Measurements from ENCODE around the gene NDUFB2.

Gene NDUFB2

GRCh38 chr7:140653319-140654108, 43.0 kb upstream of the NDUFB2 start:
- no peak for TF ChIP-seq POLR2AphosphoS5 (IDR thresholded peaks at IDR 0.05; ENCODE audit: low read depth, low read length)
- no peak for TF ChIP-seq SIN3A (IDR thresholded peaks at IDR 0.05; ENCODE audit: borderline replicate concordance, insufficient read depth, low read length)
- TF ChIP-seq FOXP2 (optimal IDR thresholded peaks at IDR 0.05; ENCODE audit: borderline replicate concordance, extremely low read depth, extremely low read length, insufficient read depth), result no peak
- TF ChIP-seq REST (IDR thresholded peaks at IDR 0.05; ENCODE audit: insufficient read depth in 1 of 2, low read depth in 2 of 2, low read length in 2 of 2), result no peak
- no peak for TF ChIP-seq TAF1 (IDR thresholded peaks at IDR 0.05; ENCODE audit: borderline replicate concordance, insufficient read depth, low read length)

- TF ChIP-seq FOXP2 (optimal IDR thresholded peaks at IDR 0.05; ENCODE audit: borderline replicate concordance, extremely low read depth, extremely low read length, insufficient read depth), result no peak
- no peak for TF ChIP-seq TAF1 (IDR thresholded peaks at IDR 0.05; ENCODE audit: borderline replicate concordance, insufficient read depth, low read length)
- no peak for TF ChIP-seq POLR2AphosphoS5 (IDR thresholded peaks at IDR 0.05; ENCODE audit: low read depth, low read length)
- no peak for TF ChIP-seq SIN3A (IDR thresholded peaks at IDR 0.05; ENCODE audit: borderline replicate concordance, insufficient read depth, low read length)
- TF ChIP-seq REST (IDR thresholded peaks at IDR 0.05; ENCODE audit: insufficient read depth in 1 of 2, low read depth in 2 of 2, low read length in 2 of 2), result no peak
Measured at GRCh38 chr7:140654109-140654387, 42.5 kb upstream of the NDUFB2 start.

GRCh38 chr7:140654661-140655060, 41.8 kb upstream of the NDUFB2 start:
- TF ChIP-seq TAF1 (IDR thresholded peaks at IDR 0.05; ENCODE audit: borderline replicate concordance, insufficient read depth, low read length) (no peak), POLR2AphosphoS5 (IDR thresholded peaks at IDR 0.05; ENCODE audit: low read depth, low read length) (no peak), REST (IDR thresholded peaks at IDR 0.05; ENCODE audit: insufficient read depth in 1 of 2, low read depth in 2 of 2, low read length in 2 of 2) (no peak), FOXP2 (optimal IDR thresholded peaks at IDR 0.05; ENCODE audit: borderline replicate concordance, extremely low read depth, extremely low read length, insufficient read depth) (no peak), SIN3A (IDR thresholded peaks at IDR 0.05; ENCODE audit: borderline replicate concordance, insufficient read depth, low read length) (no peak)

- TF ChIP-seq REST (IDR thresholded peaks at IDR 0.05; ENCODE audit: insufficient read depth in 1 of 2, low read depth in 2 of 2, low read length in 2 of 2) (no peak), SIN3A (IDR thresholded peaks at IDR 0.05; ENCODE audit: borderline replicate concordance, insufficient read depth, low read length) (no peak), POLR2AphosphoS5 (IDR thresholded peaks at IDR 0.05; ENCODE audit: low read depth, low read length) (no peak), TAF1 (IDR thresholded peaks at IDR 0.05; ENCODE audit: borderline replicate concordance, insufficient read depth, low read length) (no peak), FOXP2 (optimal IDR thresholded peaks at IDR 0.05; ENCODE audit: borderline replicate concordance, extremely low read depth, extremely low read length, insufficient read depth) (no peak)
Measured at GRCh38 chr7:140655511-140656408, 40.7 kb upstream of the NDUFB2 start.

Measured in PFSK-1 (cell line).